ENCODE results near the gene RBM10.

The RBM10 gene

DNA sequence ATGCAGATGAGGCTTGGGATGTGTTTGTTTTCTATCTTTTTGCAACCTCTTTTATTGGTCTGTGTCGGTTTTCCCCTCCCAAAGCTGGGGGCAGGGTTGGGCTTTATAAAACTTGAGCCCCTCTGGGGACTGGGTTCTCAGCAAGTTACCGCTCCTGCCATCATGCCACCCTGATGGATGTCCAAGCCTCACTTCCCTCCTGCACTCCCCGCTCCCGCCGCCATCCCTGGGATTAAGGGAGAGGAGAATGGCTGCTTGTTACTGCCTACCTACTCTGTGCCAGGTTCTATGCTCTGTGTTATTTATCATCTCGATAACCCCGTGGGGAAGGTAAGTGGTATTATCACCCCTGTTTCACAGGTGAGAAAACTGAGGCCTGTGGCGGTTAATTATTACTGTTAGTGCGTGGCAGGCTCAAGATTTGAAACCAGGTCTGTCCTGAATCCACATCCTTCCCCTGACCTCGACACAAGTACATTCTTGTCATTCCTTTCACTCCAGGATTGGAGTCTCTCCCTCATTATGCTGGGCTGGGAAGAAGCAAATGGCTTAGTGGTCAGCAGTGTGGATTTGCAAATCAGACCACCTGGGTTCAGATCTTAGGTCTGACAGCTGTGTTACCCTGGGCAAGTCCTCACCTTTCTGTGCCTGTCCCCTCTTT, 53.1 kb downstream of the RBM10 start:
- no peak for DNase-seq

DNA sequence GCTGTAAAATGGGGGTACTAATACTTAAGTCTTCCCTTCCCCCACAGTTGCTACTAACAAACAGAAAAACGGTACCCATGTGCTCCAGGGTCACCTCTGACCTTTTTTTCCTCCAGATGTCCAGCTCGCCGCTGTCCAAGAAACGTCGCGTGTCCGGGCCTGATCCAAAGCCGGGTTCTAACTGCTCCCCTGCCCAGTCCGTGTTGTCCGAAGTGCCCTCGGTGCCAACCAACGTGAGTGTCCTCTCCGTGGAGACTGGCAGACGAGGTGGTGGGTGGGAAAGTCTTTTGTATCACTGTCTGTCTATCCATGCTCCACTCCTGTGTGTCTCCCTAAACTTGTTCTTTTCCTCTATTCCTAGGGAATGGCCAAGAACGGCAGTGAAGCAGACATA, 53.7 kb downstream of the RBM10 start:
- DNase-seq = no peak

DNA sequence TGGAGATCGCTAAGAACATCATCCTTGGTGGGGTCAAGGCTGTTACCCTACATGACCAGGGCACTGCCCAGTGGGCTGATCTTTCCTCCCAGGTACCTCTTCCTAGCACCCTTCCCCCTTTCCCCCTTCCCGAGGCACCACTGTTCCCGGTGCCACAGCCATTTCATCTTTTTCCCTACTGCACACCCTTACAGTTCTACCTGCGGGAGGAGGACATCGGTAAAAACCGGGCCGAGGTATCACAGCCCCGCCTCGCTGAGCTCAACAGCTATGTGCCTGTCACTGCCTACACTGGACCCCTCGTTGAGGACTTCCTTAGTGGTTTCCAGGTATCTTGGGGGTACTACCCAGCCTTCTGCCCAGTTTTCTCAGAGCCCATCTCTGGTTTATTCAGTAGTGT, 54.3 kb downstream of the RBM10 start:
- DNase-seq = no peak

DNA sequence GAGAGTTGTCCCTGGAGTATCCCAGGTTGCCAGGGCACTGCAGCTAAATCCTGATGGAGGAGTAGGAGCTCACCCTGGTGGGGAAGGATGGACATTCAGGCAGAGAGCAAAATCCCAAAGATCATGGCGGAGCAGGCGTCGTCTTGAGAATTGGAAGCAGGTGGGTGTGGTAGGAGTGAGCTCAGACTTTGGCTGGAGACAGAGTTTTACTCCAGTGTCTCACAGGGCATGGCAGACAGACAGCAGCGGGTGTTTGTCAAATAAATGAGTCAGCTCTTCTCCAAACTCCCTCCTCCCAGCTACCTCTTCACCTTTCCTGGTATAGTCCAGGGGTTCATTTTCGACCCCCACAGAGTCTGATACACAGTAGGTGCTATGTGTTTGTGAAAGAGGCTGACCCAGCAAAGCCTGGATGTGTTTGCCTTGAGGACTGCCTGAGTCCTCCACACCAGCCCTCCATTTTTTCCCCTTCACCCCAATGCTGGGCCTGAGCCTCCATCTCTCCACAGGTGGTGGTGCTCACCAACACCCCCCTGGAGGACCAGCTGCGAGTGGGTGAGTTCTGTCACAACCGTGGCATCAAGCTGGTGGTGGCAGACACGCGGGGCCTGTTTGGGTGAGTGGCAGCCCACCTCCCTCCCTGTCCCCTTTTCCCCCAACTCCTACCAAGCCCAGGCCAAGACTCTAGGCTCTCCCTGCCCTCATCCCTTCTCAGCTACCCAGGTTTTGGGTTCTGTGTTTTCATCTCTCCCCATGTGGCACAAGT, 55.5 kb downstream of the RBM10 start:
- peak in 1 of 2 experiments; percentile 28 for DNase-seq

DNA sequence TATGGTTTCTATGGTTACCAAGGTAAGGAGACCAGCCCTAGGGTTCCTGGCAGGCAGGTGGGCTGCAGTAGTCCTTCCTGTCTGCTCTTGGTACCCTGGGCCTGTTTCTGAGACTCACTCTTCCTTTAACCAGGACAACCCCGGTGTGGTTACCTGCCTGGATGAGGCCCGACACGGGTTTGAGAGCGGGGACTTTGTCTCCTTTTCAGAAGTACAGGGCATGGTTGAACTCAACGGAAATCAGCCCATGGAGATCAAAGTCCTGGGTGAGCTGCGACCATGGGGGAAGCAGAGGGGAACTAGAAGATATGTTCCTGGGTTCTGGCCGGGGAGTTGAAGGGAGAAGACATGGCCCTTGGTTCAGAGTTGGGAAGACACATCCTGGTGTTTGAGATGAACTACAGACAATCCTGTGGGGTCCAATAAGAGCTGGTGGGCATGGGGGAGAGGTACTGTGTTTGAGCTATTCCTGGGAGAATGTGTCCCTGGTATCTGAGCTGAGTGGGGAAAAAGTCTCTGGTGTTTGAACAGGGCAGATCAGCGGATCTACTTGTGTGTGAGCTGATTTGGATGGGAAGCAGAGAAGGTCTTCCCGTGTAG, 56.4 kb downstream of the RBM10 start:
- no peak for DNase-seq

DNA sequence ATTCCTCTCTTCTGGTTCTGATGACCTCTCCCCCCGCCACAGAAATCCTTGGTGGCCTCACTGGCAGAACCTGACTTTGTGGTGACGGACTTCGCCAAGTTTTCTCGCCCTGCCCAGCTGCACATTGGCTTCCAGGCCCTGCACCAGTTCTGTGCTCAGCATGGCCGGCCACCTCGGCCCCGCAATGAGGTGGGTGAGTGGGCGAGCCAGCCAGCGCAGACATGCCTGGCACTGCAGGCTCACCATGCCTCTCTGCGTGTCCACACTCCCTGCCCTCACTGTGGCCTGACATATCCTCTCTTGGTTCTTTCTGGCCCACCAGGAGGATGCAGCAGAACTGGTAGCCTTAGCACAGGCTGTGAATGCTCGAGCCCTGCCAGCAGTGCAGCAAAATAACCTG, 57.3 kb downstream of the RBM10 start:
- no peak for DNase-seq

DNA sequence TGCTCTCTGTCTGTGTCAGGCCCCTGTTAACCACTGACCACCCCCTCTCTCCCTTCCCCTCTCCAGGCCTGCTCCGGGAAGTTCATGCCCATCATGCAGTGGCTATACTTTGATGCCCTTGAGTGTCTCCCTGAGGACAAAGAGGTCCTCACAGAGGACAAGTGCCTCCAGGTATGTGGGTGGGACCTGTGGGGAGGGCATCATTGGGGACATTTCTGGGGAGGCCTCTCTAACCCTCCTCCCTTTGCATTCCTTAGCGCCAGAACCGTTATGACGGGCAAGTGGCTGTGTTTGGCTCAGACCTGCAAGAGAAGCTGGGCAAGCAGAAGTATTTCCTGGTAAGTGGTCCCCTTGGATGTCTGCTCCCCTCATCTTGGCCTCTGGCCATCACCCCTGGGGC, 57.9 kb downstream of the RBM10 start:
- DNase-seq = no peak

DNA sequence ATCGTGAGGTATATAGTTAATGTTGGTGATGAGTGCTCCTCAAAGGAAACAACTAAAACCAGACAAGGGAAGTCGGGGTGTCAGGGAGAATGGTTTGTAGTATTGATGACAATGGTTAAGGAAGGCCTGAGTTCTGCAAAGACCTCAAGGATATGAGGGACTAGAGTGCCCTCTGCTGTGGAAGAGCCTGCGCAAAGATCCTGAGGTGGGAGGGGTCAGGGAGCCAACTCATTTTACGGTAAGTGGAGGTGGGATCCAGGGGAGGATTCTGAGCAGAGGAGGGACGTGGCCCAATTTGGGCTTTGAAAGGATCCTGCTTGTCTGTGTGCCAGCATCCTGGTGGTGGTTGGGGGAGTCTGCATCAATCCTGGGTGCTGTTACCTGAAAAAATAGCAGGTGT, 59.9 kb downstream of the RBM10 start:
- DNase-seq = peak; percentile 17 to 69

DNA sequence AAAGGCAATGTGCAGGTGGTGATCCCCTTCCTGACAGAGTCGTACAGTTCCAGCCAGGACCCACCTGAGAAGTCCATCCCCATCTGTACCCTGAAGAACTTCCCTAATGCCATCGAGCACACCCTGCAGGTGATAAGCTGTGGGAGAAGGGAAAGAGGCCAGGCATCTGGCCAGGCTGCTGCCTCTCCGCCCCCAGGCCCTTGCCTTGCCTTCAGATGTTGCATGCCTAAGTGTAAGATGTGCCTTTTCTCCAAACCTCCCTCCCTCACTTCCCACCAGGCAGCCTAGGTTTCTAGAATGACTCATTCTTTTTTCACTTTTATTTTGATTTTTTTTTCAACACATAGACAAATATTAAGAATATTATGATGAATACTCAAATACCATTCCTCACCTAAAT, 61.3 kb downstream of the RBM10 start:
- no peak for DNase-seq

DNA sequence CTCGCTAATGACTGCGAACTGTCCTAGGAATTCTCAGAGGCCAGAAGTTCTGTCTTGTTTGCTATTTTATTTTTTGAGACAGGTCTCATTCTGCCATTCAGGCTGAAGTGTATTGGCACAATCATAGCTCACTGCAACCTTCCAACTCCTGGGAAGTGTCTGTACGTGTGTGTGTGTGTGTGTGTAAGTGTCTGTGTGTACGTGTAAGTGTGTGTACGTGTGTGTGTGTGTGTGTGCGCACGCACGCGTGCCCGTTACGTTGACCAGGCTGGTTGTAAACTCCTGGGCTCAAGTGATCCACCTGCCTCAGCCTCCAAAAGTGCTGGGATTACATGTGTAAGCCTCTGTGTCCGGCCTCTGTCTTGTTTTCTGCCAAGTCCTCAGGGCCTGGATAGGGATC, 63.1 kb downstream of the RBM10 start:
- DNase-seq = no peak

DNA sequence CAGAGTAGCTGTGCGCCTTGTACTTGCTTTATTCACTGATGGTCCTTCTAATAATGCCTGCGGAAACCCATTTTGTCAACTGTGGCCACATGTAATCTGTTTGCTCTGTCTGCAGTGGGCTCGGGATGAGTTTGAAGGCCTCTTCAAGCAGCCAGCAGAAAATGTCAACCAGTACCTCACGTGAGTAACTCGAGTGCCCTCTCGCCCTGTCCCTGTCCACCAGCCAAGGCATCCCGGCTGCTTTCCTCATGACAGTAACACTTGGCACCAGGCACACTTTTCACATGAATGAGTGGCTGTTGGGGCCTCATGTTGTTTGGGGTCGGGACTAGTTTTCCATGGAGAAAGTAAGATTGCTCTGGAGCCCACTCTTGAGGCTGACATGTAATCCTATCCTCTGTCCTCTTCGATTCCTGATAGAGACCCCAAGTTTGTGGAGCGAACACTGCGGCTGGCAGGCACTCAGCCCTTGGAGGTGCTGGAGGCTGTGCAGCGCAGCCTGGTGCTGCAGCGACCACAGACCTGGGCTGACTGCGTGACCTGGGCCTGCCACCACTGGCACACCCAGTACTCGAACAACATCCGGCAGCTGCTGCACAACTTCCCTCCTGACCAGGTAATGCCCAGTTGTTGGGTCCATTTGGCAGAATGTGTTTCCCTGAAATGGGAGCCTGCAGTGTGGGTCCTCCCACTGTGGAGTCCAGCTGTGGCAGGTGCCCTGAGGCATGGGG, 64.7 kb downstream of the RBM10 start:
- no peak for DNase-seq

DNA sequence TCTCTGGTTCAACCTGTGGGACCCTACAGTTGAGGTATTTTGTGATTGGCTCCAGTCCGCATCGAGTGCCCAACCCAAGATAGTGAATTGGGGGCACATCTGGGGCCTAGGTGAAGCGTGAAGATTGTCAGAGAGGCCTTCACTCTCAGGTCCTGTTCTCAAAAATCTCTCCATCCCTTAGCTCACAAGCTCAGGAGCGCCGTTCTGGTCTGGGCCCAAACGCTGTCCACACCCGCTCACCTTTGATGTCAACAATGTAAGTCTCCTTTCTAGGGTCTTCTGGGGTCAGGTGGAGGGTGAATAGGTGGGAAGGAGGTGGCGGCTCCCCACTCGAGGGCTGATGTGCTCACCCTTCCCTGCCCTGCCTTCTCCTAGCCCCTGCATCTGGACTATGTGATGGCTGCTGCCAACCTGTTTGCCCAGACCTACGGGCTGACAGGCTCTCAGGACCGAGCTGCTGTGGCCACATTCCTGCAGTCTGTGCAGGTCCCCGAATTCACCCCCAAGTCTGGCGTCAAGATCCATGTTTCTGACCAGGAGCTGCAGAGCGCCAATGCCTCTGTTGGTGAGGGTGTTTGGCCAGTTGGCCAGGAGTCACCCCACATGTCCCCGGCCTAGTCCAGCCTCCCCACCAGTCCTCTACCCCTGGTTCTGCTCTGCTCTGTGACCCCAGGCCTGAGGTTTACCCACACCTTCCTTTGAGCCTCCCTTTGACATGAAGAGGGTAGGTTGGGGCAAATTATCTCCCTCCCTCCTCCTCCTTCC, 65.8 kb downstream of the RBM10 start:
- DNase-seq = no peak

DNA sequence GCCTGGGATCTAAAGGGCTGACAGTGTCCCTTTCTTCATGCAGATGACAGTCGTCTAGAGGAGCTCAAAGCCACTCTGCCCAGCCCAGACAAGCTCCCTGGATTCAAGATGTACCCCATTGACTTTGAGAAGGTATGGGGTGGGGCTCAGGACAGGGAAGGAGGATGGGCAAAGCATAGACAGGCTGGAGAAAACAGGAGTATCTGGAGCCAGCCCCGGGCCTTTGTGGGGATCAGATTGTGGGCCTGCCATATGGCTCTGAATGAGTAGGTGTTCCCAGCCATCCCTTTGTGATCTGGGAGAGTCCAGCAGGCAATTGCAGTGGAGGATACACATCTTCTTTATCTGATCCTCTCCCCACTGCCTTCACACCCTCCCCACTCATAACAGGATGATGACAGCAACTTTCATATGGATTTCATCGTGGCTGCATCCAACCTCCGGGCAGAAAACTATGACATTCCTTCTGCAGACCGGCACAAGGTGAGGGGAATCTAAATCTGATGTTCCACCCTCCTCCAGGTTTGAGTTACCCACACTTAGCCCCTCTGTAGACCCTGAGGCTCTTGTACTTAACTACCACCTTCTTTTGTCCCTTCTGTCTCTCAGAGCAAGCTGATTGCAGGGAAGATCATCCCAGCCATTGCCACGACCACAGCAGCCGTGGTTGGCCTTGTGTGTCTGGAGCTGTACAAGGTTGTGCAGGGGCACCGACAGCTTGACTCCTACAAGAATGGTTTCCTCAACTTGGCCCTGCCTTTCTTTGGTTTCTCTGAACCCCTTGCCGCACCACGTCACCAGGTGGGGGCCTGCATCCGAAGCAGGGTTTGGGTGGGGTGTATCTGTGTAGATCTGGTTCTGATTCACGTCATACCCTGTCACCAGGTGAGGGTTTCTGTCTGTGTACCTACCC, 67.6 kb downstream of the RBM10 start:
- DNase-seq = no peak

DNA sequence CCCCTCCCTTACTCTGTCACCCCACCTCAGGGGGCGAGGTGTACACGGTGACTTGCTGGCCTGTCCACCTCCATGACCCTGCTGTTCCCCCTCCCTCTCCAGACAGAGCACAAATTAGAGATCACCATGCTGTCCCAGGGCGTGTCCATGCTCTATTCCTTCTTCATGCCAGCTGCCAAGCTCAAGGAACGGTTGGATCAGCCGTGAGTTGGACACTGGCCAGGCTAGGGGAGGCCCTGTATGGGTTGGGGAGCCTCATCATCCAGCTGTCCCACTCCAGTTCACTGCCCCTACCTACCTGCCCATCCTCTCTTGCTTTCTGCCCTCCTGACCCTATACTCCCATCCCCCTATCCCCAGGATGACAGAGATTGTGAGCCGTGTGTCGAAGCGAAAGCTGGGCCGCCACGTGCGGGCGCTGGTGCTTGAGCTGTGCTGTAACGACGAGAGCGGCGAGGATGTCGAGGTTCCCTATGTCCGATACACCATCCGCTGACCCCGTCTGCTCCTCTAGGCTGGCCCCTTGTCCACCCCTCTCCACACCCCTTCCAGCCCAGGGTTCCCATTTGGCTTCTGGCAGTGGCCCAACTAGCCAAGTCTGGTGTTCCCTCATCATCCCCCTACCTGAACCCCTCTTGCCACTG, 69.5 kb downstream of the RBM10 start:
- DNase-seq = peak in 1 of 2 experiments; percentile 11

DNA sequence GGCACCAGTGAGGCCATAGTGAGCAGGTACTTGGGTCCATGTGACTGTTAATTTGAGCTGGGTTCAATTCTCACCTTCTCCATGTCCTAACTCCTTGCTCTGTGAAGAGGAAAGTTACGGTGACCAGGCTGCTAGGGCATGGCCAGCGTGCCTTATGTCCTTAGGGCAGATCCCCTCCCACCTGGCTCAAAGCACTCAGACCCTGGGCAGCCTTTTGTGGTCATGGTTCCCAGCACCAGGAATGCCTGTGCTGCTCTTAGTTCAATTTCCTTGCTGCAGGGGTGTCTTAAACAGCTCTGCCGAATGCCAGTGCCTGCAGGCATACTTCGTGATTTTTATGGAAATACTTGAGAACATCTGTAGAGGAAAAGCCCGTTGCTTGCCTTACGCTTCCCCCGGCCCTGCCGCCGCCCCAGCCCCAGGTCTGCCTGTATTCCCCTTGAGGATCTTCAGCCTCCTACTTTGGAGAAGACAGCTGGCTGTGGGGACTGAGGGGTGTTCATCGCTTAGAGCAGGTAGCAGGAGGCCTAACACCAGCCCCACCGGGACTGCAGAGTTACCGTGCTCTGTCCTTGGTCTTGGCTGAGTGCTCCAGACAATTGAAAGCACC, 70.4 kb downstream of the RBM10 start:
- no peak for DNase-seq

DNA sequence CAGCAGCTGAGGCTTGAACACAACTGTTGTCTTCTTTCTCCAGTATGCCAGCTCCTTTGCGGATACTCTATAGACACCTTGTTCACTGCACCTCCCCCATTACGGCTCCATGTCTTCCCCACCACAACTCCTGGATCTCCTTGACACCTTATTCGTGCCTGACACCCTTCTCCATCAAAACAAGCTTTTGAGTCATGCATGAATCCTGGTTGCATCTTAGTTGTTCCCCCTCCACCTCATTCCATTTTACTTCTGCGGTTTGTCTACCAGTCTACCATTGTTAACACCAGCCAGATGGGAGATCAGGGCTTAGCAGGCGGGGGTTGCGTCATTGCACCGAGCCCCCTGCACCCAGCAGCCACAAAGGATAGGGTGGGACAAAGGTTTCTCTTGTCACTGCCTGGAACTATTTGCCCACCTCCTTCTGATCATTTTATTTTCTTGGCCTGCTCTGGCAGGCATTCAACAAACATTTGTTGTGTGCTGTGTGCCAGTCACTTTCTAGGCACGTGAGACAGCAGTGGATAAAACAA, 71.4 kb downstream of the RBM10 start:
- DNase-seq = peak in 1 of 2 experiments; percentile 20

DNA sequence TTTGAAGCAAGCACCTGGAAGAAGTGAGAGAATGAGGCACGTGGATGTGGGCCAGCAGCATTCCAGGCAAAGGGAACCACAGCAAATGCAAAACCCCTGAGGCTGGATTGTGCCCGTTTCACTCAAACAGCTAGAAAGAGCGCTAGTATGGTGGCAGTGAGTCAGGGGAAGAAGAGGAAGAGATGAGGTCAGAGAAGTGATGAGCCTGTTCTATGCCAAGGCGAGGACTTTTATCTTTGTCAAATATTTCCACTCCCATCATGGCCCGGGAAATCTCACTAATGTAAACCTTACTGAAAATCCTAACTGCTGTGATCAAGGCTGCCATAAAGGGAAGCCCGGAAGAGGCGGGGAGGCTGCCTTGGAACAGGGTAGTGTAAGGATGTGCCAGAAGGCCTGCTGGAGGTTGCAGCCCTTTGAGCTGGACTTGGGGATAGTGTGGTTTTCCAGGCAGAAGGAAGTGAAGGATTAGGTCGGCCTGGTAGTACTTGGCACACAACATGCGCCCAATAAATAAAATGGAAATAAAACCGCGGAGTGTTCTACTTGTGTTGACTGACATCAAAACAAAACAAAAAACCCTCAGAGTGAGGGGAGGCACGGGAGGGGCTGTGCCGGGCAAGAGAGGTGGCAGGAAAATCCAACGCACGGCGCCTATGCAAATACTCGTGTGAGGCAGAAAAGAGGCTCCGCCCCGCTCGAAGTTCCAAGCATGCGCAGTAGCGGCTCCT, 72.3 kb downstream of the RBM10 start:
- DNase-seq = peak; percentile 67

DNA sequence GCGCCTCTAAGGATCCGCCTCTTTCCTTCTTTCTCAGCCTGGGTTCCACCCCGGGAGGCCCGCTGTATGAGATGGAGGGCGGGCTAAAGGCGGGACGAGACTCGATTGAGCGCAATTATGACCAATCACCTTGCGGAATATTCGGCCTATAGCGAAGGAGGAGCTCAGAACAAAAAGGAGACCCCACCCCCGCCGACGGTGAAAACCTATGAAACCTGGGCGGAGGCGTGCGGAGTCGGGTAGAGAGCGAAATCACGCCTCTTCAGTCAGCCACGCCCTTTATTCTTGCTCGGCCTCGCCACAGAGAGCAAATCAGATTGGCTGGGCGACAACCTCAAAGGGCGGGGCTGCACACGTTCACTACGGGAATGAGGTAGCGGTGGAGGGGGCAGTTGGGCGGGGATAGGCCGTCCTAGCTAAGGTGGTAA, 72.8 kb downstream of the RBM10 start:
- peak; percentile 99 for DNase-seq

DNA sequence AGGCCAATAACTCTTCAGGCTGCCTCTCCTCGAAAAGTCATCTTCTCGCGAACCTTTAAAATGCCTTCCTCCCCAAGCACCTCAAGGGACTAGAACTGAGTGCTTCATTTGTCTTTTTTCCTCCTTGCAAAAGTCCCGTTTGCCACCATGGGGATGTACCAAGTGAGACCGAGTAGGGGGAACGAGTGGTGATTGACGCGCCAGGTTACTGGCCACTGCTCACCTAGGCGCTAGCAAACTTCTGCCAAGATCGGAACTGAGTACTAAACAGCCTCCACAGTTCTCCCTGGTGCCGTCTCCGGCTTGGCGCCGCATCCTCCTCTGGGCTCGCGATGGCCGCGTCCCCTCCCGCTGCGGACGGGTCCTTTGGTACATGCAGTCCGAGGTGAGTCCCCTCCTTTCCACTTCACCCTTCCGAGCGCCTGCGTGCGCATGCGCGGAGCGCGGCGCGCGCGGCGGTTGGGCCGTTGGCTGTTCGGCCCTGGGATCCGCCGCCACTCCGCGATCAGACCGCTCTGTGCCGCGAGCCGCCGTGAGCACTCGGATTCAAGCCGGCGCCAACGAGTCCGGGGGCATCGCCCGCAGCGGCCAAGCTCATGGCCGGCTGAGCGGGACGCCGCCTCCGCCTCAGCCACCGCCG, 73.4 kb downstream of the RBM10 start, which contains the start of gene CDK16:
Gene CDK16 (plus strand): TSS at position 402 of the 640 bp plus-strand sequence. CDS start 4,877 bp downstream, outside the sequence.
- DNase-seq = peak; percentile 65 to 81

All from NCI-H524 (cell line).